ENCODE data around the gene SPEM1. TPM values are rescaled to one million over a fixed set of nuclear protein-coding genes. Genes with fewer than 3 reads are reported as not detected.

SPEM1 gene
- total and polyA plus RNA-seq, 2 of the 13 experiments (the other 11 are each of a cell fraction or from before 2014, with no cell fraction given): not detected

- TF ChIP-seq RNF219 (CRISPR knock-in tag; IDR thresholded peaks at IDR 0.05) (no peak), TCF12 (IDR thresholded peaks at IDR 0.05) (no peak), TCF12 (CRISPR knock-in tag; IDR thresholded peaks at IDR 0.05) (no peak), SMARCE1 (IDR thresholded peaks at IDR 0.05; ENCODE audit: borderline replicate concordance) (no peak), RFXAP (CRISPR knock-in tag; IDR thresholded peaks at IDR 0.05; ENCODE audit: borderline replicate concordance) (no peak), ZNF724P (CRISPR knock-in tag; IDR thresholded peaks at IDR 0.05; ENCODE audit: borderline replicate concordance) (0 out of 2 replicates have a peak, but pooled peaks have one; percentile 26), ZNF660 (CRISPR knock-in tag; IDR thresholded peaks at IDR 0.05; ENCODE audit: borderline replicate concordance, low read depth) (no peak), HNRNPLL (IDR thresholded peaks at IDR 0.05; ENCODE audit: low read depth, low read length, poor library complexity, severe bottlenecking) (no peak), ZFP36 (IDR thresholded peaks at IDR 0.05; ENCODE audit: borderline replicate concordance, low read depth, low read length, partially characterized antibody) (no peak), NFIC (IDR thresholded peaks at IDR 0.05; ENCODE audit: low read length) (no peak), THAP7 (CRISPR knock-in tag; IDR thresholded peaks at IDR 0.05) (0 out of 2 replicates have a peak, but pooled peaks have one; percentile 25), ZNF646 (CRISPR knock-in tag; IDR thresholded peaks at IDR 0.05) (no peak), STAG1 (CRISPR knock-in tag; IDR thresholded peaks at IDR 0.05) (no peak), TP53 (CRISPR knock-in tag; conservative IDR thresholded peaks at IDR 0.05) (0 out of 2 replicates have a peak, but pooled peaks have one; percentile 6), ZNF496 (CRISPR knock-in tag; IDR thresholded peaks at IDR 0.05; ENCODE audit: insufficient replicate concordance) (no peak), RFX3 (CRISPR knock-in tag; IDR thresholded peaks at IDR 0.05) (no peak), MTF2 (CRISPR knock-in tag; IDR thresholded peaks at IDR 0.05; ENCODE audit: borderline replicate concordance) (no peak), ATF3 (CRISPR knock-in tag; IDR thresholded peaks at IDR 0.05) (no peak)
These were observed 16.9 kb upstream of the SPEM1 start (continued) for GRCh38 chr17:7403043-7403726.
